ENCODE measurements around the gene AK4. TPM values are rescaled to one million over a fixed set of nuclear protein-coding genes. Genes with fewer than 3 reads are reported as not detected.

Gene AK4
- total RNA-seq, 4 donors from 2014 or later, result 7.8 to 13.9 (median 9.8) TPM

DNA sequence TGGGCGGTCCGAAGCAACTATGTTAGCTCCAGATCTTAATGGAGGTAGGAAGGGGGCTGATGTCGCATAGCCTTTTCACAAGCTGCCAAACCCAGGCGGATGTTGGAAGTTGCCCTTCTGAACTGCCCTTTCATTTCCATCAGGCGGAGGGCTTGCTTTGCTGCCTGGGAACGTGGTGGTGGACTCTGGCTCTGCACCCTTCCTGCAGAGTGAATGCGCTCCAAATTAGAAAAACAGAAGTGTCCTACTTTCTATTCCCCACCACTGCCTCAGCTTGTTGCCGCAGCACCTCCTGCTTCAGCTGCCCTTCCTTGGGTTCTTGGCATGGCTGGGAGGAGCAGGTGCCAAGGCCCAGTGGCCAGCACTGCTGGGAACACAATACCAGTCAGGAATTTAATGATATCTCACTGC, 60.6 kb downstream of the AK4 start:
- intact Hi-C loops (cut with DNase I), result loop anchor here (10.0 kb wide), 1 partner anchor 144 kb away; no protein-coding TSS in a partner anchor
- Histone ChIP-seq H3K4me3 (replicated peaks in 1 of 3) (no peak overlapping the region), H3K4me1 (no peaks in the 10 kb centered on the region), H3K36me3 (no peaks in the 10 kb centered on the region), H3K27ac (no peak overlapping the region), H3K9me3 (no peaks in the 10 kb centered on the region), H3K27me3 (no peaks in the 10 kb centered on the region)
- DNase-seq, result no peak
- WGBS, 2 donors, result 89 to 93% methylated on average over 8 of the region's 8 CpGs
- TF ChIP-seq, protein P1, sequence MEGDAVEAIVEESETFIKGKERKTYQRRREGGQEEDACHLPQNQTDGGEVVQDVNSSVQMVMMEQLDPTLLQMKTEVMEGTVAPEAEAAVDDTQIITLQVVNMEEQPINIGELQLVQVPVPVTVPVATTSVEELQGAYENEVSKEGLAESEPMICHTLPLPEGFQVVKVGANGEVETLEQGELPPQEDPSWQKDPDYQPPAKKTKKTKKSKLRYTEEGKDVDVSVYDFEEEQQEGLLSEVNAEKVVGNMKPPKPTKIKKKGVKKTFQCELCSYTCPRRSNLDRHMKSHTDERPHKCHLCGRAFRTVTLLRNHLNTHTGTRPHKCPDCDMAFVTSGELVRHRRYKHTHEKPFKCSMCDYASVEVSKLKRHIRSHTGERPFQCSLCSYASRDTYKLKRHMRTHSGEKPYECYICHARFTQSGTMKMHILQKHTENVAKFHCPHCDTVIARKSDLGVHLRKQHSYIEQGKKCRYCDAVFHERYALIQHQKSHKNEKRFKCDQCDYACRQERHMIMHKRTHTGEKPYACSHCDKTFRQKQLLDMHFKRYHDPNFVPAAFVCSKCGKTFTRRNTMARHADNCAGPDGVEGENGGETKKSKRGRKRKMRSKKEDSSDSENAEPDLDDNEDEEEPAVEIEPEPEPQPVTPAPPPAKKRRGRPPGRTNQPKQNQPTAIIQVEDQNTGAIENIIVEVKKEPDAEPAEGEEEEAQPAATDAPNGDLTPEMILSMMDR (IDR thresholded peaks at IDR 0.05), result no peak
- no peak for TF ChIP-seq POLR2A (IDR thresholded peaks at IDR 0.05)

DNA sequence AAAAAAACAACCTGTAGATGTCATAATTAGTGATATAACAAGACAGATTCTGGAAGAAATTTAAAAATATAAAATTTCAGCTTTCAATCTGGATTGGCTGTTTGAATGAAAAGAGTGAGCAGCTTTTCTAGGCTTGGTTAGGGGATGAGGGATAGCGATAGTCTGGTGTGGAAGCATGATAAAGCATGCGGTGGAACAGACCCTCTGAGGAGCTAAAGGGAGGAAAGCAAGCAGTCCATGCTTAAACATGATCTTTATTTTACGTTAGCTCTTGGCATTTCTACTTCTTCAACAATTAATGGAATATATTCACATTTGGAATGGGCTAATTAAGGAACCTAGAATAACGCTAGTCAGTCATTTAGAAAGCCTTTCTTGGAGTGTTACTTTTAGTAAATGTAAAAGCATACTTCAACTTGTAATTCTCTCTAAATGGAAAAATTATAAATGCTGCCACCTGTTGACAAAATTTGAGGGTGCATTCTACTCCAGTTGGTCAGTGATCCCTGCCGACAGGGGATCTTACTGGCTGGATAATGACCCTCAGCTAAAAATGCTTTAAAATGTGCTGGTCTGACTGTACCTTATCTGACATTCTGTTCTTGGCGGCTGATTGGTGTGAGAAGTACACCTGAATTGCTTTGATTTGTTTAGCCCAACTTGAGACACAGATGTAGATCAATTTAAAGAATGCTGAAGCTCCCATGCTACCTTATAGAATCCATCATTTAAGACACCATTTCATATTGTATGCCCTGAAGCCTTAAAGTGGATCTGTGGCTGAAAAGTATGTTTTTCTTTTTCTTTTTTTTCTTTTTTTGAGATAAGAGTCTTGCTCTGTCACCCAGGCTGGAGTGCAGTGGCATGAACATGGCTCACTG, 61.2 kb downstream of the AK4 start:
- Histone ChIP-seq H3K4me3 (replicated peaks in 1 of 3) (no peak overlapping the region), H3K4me1 (no peaks in the 10 kb centered on the region), H3K27me3 (no peaks in the 10 kb centered on the region), H3K27ac (no peak overlapping the region), H3K36me3 (no peaks in the 10 kb centered on the region), H3K9me3 (no peaks in the 10 kb centered on the region)
- intact Hi-C loops (cut with DNase I), result loop anchor here (10.0 kb wide), 1 partner anchor 144 kb away; no protein-coding TSS in a partner anchor
- DNase-seq, result peak; percentile 11 to 17
- 36 to 38% methylated on average over 6 of the region's 6 CpGs for WGBS, 2 donors
- TF ChIP-seq, protein P1 (IDR thresholded peaks at IDR 0.05), result peak in 5 of 6 experiments; percentile 37 to 71 (median 59)
- TF ChIP-seq POLR2A (IDR thresholded peaks at IDR 0.05), result no peak

DNA sequence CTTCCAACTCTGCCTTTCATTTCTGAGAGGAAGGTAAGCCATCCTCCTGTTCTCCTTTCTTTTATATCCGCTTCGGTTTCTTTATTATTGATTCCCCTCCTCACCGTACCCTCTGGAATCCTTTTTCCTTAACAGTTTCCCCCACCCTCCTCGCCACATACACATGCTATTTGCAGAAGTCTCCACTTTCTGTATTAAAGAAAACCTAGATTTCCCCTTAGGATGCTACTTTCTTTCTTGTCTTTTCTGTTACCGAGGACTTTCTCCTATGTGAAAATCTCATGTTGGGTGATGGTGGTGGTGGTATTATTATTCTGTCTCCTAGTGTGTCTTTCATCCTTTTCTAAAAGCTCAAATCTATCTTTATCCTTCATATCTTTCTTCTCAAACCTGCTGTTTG, 62.3 kb downstream of the AK4 start:
- intact Hi-C loops (cut with DNase I), result no loop called here
- DNase-seq, result no peak
- 95 to 98% methylated on average over 5 of the region's 5 CpGs for WGBS, 2 donors

DNA sequence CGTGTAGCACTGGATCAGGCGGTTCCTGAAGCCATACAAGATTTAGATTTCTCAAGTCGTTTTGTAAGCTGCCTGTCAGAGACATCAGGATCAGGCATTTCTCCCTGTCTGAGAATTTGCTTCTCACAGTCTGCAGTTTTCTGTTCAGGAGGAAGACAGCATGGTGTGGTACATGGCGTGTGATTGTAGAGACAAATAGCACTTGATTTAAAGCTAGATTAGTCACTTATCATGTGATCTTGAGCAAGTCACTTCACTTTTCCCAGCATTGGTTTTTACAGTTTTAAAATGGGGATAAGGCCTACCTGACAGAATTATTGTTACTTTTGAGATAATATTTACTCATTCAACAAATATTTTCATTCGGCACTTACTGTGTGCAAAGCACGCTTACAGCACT, 63.3 kb downstream of the AK4 start:
- Histone ChIP-seq H3K4me1 (no peaks in the 10 kb centered on the region), H3K9me3 (no peaks in the 10 kb centered on the region), H3K27ac (no peak overlapping the region), H3K4me3 (replicated peaks in 1 of 3) (no peak overlapping the region), H3K36me3 (no peaks in the 10 kb centered on the region), H3K27me3 (no peaks in the 10 kb centered on the region)
- no peak for DNase-seq
- intact Hi-C loops (cut with DNase I), result no loop called here
- no peak for TF ChIP-seq POLR2A (IDR thresholded peaks at IDR 0.05)
- TF ChIP-seq, protein P1 (IDR thresholded peaks at IDR 0.05), result no peak
- whole genome bisulfite sequencing, 2 donors, result 91 to 94% methylated on average over 6 of the region's 6 CpGs

More for the DNA sequence above, 62.3 kb downstream of the AK4 start:
- no peak overlapping the region for H3K4me3 ChIP-seq (replicated peaks in 1 of 3)
- TF ChIP-seq, protein P1 (IDR thresholded peaks at IDR 0.05), result no peak
- TF ChIP-seq POLR2A (IDR thresholded peaks at IDR 0.05), result no peak
- no peaks in the 10 kb centered on the region for H3K27me3 ChIP-seq
- no peak overlapping the region for H3K27ac ChIP-seq
- no peaks in the 10 kb centered on the region for H3K4me1 ChIP-seq
- H3K36me3 ChIP-seq, result no peaks in the 10 kb centered on the region
- no peaks in the 10 kb centered on the region for H3K9me3 ChIP-seq
